ENCODE measurements around the gene EIF4G1.

Gene EIF4G1

GRCh38 chr3:184323696-184324095 lies 9.3 kb downstream of the EIF4G1 start:
- Histone ChIP-seq H3K36me3 (peaks cover 87% of the 10 kb centered on the region), H3K27me3 (no peaks in the 10 kb centered on the region), H3K27ac (no peak overlapping the region), H3K4me1 (ENCODE audit: control insufficient read depth in 1 of 2, insufficient read depth in 1 of 2, low read depth in 1 of 2, low read length in 1 of 2) (peaks cover 5 to 18% of the 10 kb centered on the region in 2 experiments), H3K4me3 (ENCODE audit: low read depth in 1 of 2, low read length in 1 of 2) (no peak overlapping the region), H3K9me3 (no peaks in the 10 kb centered on the region)
- TF ChIP-seq CTCF (IDR thresholded peaks at IDR 0.05): no peak

- no peak overlapping the region for H3K27ac ChIP-seq
- TF ChIP-seq CTCF (IDR thresholded peaks at IDR 0.05): no peak
These were observed 10.9 kb downstream of the EIF4G1 start for GRCh38 chr3:184325269-184325668.

GRCh38 chr3:184325715-184326369 lies 11.4 kb downstream of the EIF4G1 start:
- H3K36me3 ChIP-seq: peaks cover 97% of the 10 kb centered on the region

More at GRCh38 chr3:184325269-184325668, 10.9 kb downstream of the EIF4G1 start:
- H3K36me3 ChIP-seq: peaks cover 100% of the 10 kb centered on the region
- no peaks in the 10 kb centered on the region for H3K9me3 ChIP-seq
- no peaks in the 10 kb centered on the region for H3K27me3 ChIP-seq
- peaks cover 5 to 9% of the 10 kb centered on the region in 2 experiments for H3K4me1 ChIP-seq (ENCODE audit: control insufficient read depth in 1 of 2, insufficient read depth in 1 of 2, low read depth in 1 of 2, low read length in 1 of 2)
- no peak overlapping the region for H3K4me3 ChIP-seq (ENCODE audit: low read depth in 1 of 2, low read length in 1 of 2)

GRCh38 chr3:184327171-184327570 lies 12.8 kb downstream of the EIF4G1 start:
- no peak for TF ChIP-seq CTCF (IDR thresholded peaks at IDR 0.05)
- Histone ChIP-seq H3K27me3 (no peaks in the 10 kb centered on the region), H3K4me3 (ENCODE audit: low read depth in 1 of 2, low read length in 1 of 2) (no peak overlapping the region), H3K27ac (no peak overlapping the region), H3K4me1 (ENCODE audit: control insufficient read depth in 1 of 2, insufficient read depth in 1 of 2, low read depth in 1 of 2, low read length in 1 of 2) (peaks cover 5 to 8% of the 10 kb centered on the region in 2 experiments), H3K9me3 (no peaks in the 10 kb centered on the region), H3K36me3 (peaks cover 97% of the 10 kb centered on the region)

More at GRCh38 chr3:184325715-184326369, 11.4 kb downstream of the EIF4G1 start:
- H3K27me3 ChIP-seq: no peaks in the 10 kb centered on the region
- no peaks in the 10 kb centered on the region for H3K9me3 ChIP-seq
- H3K4me1 ChIP-seq (ENCODE audit: control insufficient read depth in 1 of 2, insufficient read depth in 1 of 2, low read depth in 1 of 2, low read length in 1 of 2): peaks cover 5 to 8% of the 10 kb centered on the region in 2 experiments
- no peak overlapping the region for H3K27ac ChIP-seq
- TF ChIP-seq CTCF (IDR thresholded peaks at IDR 0.05): no peak
- H3K4me3 ChIP-seq (ENCODE audit: low read depth in 1 of 2, low read length in 1 of 2): no peak overlapping the region

- no peak overlapping the region for H3K4me3 ChIP-seq (ENCODE audit: low read depth in 1 of 2, low read length in 1 of 2)
- TF ChIP-seq CTCF (IDR thresholded peaks at IDR 0.05): no peak
- no peaks in the 10 kb centered on the region for H3K9me3 ChIP-seq
- H3K36me3 ChIP-seq: peaks cover 96% of the 10 kb centered on the region
- no peak overlapping the region for H3K27ac ChIP-seq
- no peaks in the 10 kb centered on the region for H3K4me1 ChIP-seq (ENCODE audit: control insufficient read depth in 1 of 2, insufficient read depth in 1 of 2, low read depth in 1 of 2, low read length in 1 of 2)
- H3K27me3 ChIP-seq: no peaks in the 10 kb centered on the region
These were observed 14.1 kb downstream of the EIF4G1 start for GRCh38 chr3:184328516-184328915.
